ENCODE measurements around the gene ZAR1. TPM values are rescaled to one million over a fixed set of nuclear protein-coding genes. Genes with fewer than 3 reads are reported as not detected.
A peak's percentile ranks its signal among the peaks of the same experiment; 100 is the strongest.

ZAR1 gene
- polyA plus RNA-seq, 1 donor (not counting 4 experiments of a cell fraction or from before 2014, with no cell fraction given) = not detected

DNA sequence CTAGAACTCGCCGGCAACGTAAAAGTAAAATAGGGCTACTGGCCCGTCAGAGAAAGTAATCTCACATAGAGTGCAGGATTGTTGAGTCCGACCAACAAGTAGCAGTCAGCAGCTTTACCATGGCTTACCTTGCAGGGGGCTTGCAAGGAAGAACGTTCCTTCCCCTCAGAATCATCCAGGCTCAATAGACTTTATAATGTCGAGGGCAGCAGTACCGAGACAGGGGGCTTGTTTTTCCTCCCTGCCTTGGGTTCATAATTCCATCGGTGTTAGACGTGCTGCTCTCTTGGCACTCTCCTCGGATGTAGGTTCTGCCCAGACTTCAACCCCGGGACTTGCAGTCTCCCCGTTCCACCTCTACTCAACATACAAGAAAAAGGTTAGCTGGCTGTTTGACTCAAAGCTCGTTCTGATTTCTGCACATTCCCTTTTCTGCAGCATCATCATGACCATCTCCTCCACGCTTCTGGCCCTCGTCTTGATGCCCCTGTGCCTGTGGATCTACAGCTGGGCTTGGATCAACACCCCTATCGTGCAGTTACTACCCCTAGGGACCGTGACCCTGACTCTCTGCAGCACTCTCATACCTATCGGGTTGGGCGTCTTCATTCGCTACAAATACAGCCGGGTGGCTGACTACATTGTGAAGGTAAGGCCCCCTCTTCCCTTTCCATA, 5.4 kb upstream of the ZAR1 start:
- dilution Hi-C loops (cut with MboI; ENCODE audit: extremely low pct_ligation_motif_present, low sequenced_read_pairs) = no loop called here
- TF ChIP-seq, protein P1, sequence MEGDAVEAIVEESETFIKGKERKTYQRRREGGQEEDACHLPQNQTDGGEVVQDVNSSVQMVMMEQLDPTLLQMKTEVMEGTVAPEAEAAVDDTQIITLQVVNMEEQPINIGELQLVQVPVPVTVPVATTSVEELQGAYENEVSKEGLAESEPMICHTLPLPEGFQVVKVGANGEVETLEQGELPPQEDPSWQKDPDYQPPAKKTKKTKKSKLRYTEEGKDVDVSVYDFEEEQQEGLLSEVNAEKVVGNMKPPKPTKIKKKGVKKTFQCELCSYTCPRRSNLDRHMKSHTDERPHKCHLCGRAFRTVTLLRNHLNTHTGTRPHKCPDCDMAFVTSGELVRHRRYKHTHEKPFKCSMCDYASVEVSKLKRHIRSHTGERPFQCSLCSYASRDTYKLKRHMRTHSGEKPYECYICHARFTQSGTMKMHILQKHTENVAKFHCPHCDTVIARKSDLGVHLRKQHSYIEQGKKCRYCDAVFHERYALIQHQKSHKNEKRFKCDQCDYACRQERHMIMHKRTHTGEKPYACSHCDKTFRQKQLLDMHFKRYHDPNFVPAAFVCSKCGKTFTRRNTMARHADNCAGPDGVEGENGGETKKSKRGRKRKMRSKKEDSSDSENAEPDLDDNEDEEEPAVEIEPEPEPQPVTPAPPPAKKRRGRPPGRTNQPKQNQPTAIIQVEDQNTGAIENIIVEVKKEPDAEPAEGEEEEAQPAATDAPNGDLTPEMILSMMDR (optimal IDR thresholded peaks at IDR 0.05 in 1 of 3, IDR thresholded peaks at IDR 0.05 in 1 of 3, conservative IDR thresholded peaks at IDR 0.05 in 1 of 3; ENCODE audit: extremely low read depth in 1 of 3, insufficient read depth in 2 of 3, low read length in 3 of 3) = no peak
- no peak for TF ChIP-seq EZH2 (IDR thresholded peaks at IDR 0.05; ENCODE audit: low read length)
- H3K27me3 ChIP-seq (ENCODE audit: control insufficient read depth, extremely low read depth, insufficient read depth, low read length) = peaks cover 54% of the 10 kb centered on the region
- no peak overlapping the region for H3K4me2 ChIP-seq (ENCODE audit: control insufficient read depth, extremely low read depth, insufficient read depth, low read depth, low read length)
- H3K4me3 ChIP-seq (ENCODE audit: control insufficient read depth in 2 of 3, extremely low read depth in 1 of 3, insufficient read depth in 2 of 3, low read depth in 1 of 3, low read length in 3 of 3) = no peak overlapping the region
- H3K9ac ChIP-seq (ENCODE audit: control insufficient read depth, extremely low read depth, insufficient read depth, low read length) = no peak overlapping the region
- H3K9me1 ChIP-seq (ENCODE audit: control insufficient read depth, extremely low read depth, insufficient read depth, low read length) = no peaks in the 10 kb centered on the region
- H4K20me1 ChIP-seq (ENCODE audit: control insufficient read depth, extremely low read depth, insufficient read depth, low read length) = no peaks in the 10 kb centered on the region
- H3K9me3 ChIP-seq (ENCODE audit: control insufficient read depth, low read depth, low read length) = peaks cover 6% of the 10 kb centered on the region
- no peaks in the 10 kb centered on the region for H3K36me3 ChIP-seq (ENCODE audit: control insufficient read depth in 2 of 2, extremely low read depth in 1 of 2, insufficient read depth in 2 of 2, low read length in 2 of 2)
- no peaks in the 10 kb centered on the region for H3K4me1 ChIP-seq (ENCODE audit: control insufficient read depth, extremely low read depth, insufficient read depth, low read length)
- H2AFZ ChIP-seq (ENCODE audit: control insufficient read depth, low read length) = no peak overlapping the region
- H3K79me2 ChIP-seq (ENCODE audit: control insufficient read depth, insufficient read depth, low read length) = no peaks in the 10 kb centered on the region
- DNase-seq (ENCODE audit: low read depth, low spot score) (no peak), FAIRE-seq (no peak)
- no peak overlapping the region for H3K27ac ChIP-seq (ENCODE audit: control insufficient read depth, insufficient read depth, low read length)

DNA sequence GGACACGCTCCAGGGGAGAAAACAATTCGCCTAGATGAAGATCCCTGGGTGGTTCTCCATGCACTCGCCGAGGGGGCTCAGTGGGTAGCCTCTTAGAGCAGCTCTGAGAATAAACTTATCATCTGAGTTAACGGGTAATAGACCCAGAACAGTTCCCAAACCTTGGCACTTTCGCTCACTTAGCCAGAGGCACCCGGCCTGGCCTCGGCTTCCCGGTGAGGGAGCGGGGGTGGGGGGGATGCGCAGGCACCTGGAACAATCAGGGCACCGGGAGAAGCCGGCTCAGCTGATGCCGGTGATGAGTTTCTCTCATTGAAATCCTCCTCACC, 405 bp upstream of the ZAR1 start:
- H2AFZ ChIP-seq (ENCODE audit: control insufficient read depth, low read length) = no peak overlapping the region
- peak overlapping the region; percentile 62 for H3K4me2 ChIP-seq (ENCODE audit: control insufficient read depth, extremely low read depth, insufficient read depth, low read depth, low read length)
- peak overlapping the region in 1 of 3 experiments; percentile 22 for H3K4me3 ChIP-seq (ENCODE audit: control insufficient read depth in 2 of 3, extremely low read depth in 1 of 3, insufficient read depth in 2 of 3, low read depth in 1 of 3, low read length in 3 of 3)

More for the DNA sequence above, 405 bp upstream of the ZAR1 start:
- H3K27ac ChIP-seq (ENCODE audit: control insufficient read depth, insufficient read depth, low read length) = no peak overlapping the region
- no peaks in the 10 kb centered on the region for H3K9me1 ChIP-seq (ENCODE audit: control insufficient read depth, extremely low read depth, insufficient read depth, low read length)
- H3K9ac ChIP-seq (ENCODE audit: control insufficient read depth, extremely low read depth, insufficient read depth, low read length) = no peak overlapping the region
- no peaks in the 10 kb centered on the region for H4K20me1 ChIP-seq (ENCODE audit: control insufficient read depth, extremely low read depth, insufficient read depth, low read length)
- H3K36me3 ChIP-seq (ENCODE audit: control insufficient read depth in 2 of 2, extremely low read depth in 1 of 2, insufficient read depth in 2 of 2, low read length in 2 of 2) = no peaks in the 10 kb centered on the region
- DNase-seq (ENCODE audit: low read depth, low spot score) (no peak), FAIRE-seq (no peak)
- no peak for TF ChIP-seq EZH2 (IDR thresholded peaks at IDR 0.05; ENCODE audit: low read length)
- TF ChIP-seq, protein P1 (optimal IDR thresholded peaks at IDR 0.05 in 1 of 3, IDR thresholded peaks at IDR 0.05 in 1 of 3, conservative IDR thresholded peaks at IDR 0.05 in 1 of 3; ENCODE audit: extremely low read depth in 1 of 3, insufficient read depth in 2 of 3, low read length in 3 of 3) = no peak
- no peaks in the 10 kb centered on the region for H3K9me3 ChIP-seq (ENCODE audit: control insufficient read depth, low read depth, low read length)
- H3K4me1 ChIP-seq (ENCODE audit: control insufficient read depth, extremely low read depth, insufficient read depth, low read length) = no peaks in the 10 kb centered on the region
- peaks cover 42% of the 10 kb centered on the region for H3K27me3 ChIP-seq (ENCODE audit: control insufficient read depth, extremely low read depth, insufficient read depth, low read length)
- dilution Hi-C loops (cut with MboI; ENCODE audit: extremely low pct_ligation_motif_present, low sequenced_read_pairs) = no loop called here
- H3K79me2 ChIP-seq (ENCODE audit: control insufficient read depth, insufficient read depth, low read length) = no peaks in the 10 kb centered on the region
